Measurements from ENCODE around the gene C2CD3. TPM values are rescaled to one million over a fixed set of nuclear protein-coding genes. Genes with fewer than 3 reads are reported as not detected.

C2CD3 gene
- total RNA-seq, 1 experiment from 2014 or later, result 22.0 TPM

GRCh38 chr11:74022546-74022945 is 148.3 kb downstream of the C2CD3 start:
- Histone ChIP-seq H3K27ac (ENCODE audit: insufficient read length, low read depth, low read length) (no peak overlapping the region), H2BK15ac (ENCODE audit: low read depth, low read length) (no peak overlapping the region), H3T11ph (ENCODE audit: low read length) (no peak overlapping the region), H3K56ac (ENCODE audit: insufficient read length, low read depth, low read length) (no peak overlapping the region), H3K4me2 (ENCODE audit: insufficient read depth, insufficient read length, low read length) (no peak overlapping the region), H3K9ac (ENCODE audit: extremely low read depth, insufficient read length, low read length) (no peak overlapping the region), H4K91ac (ENCODE audit: insufficient read length, low read depth, low read length) (no peak overlapping the region), H3K18ac (ENCODE audit: insufficient read length, low read depth, low read length) (no peak overlapping the region), H3K23ac (ENCODE audit: insufficient read length, low read depth, low read length) (no peak overlapping the region), H3K27me3 (ENCODE audit: insufficient read depth, low read length) (no peaks in the 10 kb centered on the region), H4K5ac (ENCODE audit: insufficient read length, low read depth, low read length) (no peak overlapping the region), H2BK120ac (ENCODE audit: low read depth, low read length, poor library complexity, severe bottlenecking) (no peak overlapping the region), H3K79me1 (ENCODE audit: insufficient read depth, low read depth, low read length, poor library complexity, severe bottlenecking) (no peaks in the 10 kb centered on the region), H3K4me1 (ENCODE audit: insufficient read depth, low read length) (no peaks in the 10 kb centered on the region), H3K9me3 (ENCODE audit: control insufficient read depth, low read depth, low read length) (no peaks in the 10 kb centered on the region), H2AK5ac (ENCODE audit: insufficient read length, low read length) (no peak overlapping the region), H3K4ac (ENCODE audit: low read depth, low read length) (no peak overlapping the region), H3K14ac (ENCODE audit: insufficient read depth, low read length) (no peak overlapping the region), H2BK20ac (ENCODE audit: low read depth, low read length, poor library complexity, severe bottlenecking) (no peak overlapping the region), H2BK5ac (ENCODE audit: insufficient read length, low read length) (no peak overlapping the region), H3K79me2 (ENCODE audit: insufficient read depth, low read length) (no peaks in the 10 kb centered on the region), H4K8ac (replicated peaks; ENCODE audit: insufficient read length, low read depth, low read length) (no peak overlapping the region), H2BK12ac (ENCODE audit: insufficient read length, low read depth, low read length) (no peak overlapping the region), H2AFZ (ENCODE audit: low read length) (no peak overlapping the region), H3K23me2 (ENCODE audit: insufficient read length, low read depth, low read length, poor library complexity, severe bottlenecking) (no peaks in the 10 kb centered on the region), H4K20me1 (ENCODE audit: control insufficient read depth, insufficient read depth, insufficient read length) (no peaks in the 10 kb centered on the region)
- no peak overlapping the region for H3K4me3 Mint-ChIP-seq
- peaks cover 0 to 11% (median 7%) of the 10 kb centered on the region in 3 experiments; a peak in 5 of 7 replicates for H3K36me3 Mint-ChIP-seq (ENCODE audit: insufficient read depth in 1 of 3, low read depth in 3 of 3)
- H3K9me3 Mint-ChIP-seq, result no peaks in the 10 kb centered on the region
- DNase-seq, result no peak
- H3K4me1 Mint-ChIP-seq, result peaks cover 0 to 7% of the 10 kb centered on the region in 2 experiments; a peak in 2 of 4 replicates
- WGBS (ENCODE audit: extremely low coverage, insufficient read length, low lambda C conversion rate), result no CpG with 5 or more reads among the region's 6 CpGs
- no peak for TF ChIP-seq CTCF (conservative IDR thresholded peaks at IDR 0.05)
- H3K27ac Mint-ChIP-seq, result no peak overlapping the region
- H3K27me3 Mint-ChIP-seq (ENCODE audit: low read depth), result no peaks in the 10 kb centered on the region

Data from H9 (cell line).